SU-DHL-6 (cell line): ENCODE results near the gene PATZ1.

ENCODE experiments used
- CTCF ChIP-seq: fragments of 200-600 bp; sonication (generic); IDR thresholded peaks from one replicate; pipeline ENCODE4 v1.5.1; 2017; ENCODE audit warnings: antibody characterized with exemption, mild to moderate bottlenecking, low read length, moderate library complexity; ENCODE audit not compliant: insufficient read depth, poor library complexity, severe bottlenecking
- EZH2phosphoT487 ChIP-seq: fragments of 200-600 bp; sonication (generic), shearing (Covaris generic); conservative IDR thresholded peaks from 2 replicates; pipeline ENCODE4 v1.6.1; 2018; ENCODE audit warnings: mild to moderate bottlenecking, antibody characterized with exemption, low read length, moderate library complexity, mixed read lengths

GRCh38 chr22:31349960-31350359, 3.8 kb upstream of the PATZ1 start:
- TF ChIP-seq CTCF (no peak), EZH2phosphoT487 (no peak)
